ENCODE results near the gene GINS2.

Gene GINS2

GRCh38 chr16:85674828-85675227 is 13.9 kb downstream of the GINS2 start:
- Histone ChIP-seq H3K27me3 (replicated peaks) (no peaks in the 10 kb centered on the region), H3K27ac (no peak overlapping the region), H3K4me3 (ENCODE audit: low read depth, low read length) (no peak overlapping the region), H3K36me3 (replicated peaks) (peaks cover 24% of the 10 kb centered on the region)
- TF ChIP-seq, protein P1, sequence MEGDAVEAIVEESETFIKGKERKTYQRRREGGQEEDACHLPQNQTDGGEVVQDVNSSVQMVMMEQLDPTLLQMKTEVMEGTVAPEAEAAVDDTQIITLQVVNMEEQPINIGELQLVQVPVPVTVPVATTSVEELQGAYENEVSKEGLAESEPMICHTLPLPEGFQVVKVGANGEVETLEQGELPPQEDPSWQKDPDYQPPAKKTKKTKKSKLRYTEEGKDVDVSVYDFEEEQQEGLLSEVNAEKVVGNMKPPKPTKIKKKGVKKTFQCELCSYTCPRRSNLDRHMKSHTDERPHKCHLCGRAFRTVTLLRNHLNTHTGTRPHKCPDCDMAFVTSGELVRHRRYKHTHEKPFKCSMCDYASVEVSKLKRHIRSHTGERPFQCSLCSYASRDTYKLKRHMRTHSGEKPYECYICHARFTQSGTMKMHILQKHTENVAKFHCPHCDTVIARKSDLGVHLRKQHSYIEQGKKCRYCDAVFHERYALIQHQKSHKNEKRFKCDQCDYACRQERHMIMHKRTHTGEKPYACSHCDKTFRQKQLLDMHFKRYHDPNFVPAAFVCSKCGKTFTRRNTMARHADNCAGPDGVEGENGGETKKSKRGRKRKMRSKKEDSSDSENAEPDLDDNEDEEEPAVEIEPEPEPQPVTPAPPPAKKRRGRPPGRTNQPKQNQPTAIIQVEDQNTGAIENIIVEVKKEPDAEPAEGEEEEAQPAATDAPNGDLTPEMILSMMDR (IDR thresholded peaks at IDR 0.05; ENCODE audit: low read depth, low read length, missing control alignments): no peak
- in situ Hi-C loops (cut with HindIII; ENCODE audit: low pct_ligation_motif_present, low sequenced_read_pairs): no loop called here
- no peak for DNase-seq

- Histone ChIP-seq H3K27ac (no peak overlapping the region), H3K27me3 (replicated peaks) (no peaks in the 10 kb centered on the region), H3K4me3 (ENCODE audit: low read depth, low read length) (no peak overlapping the region), H3K36me3 (replicated peaks) (peaks cover 24% of the 10 kb centered on the region)
- no peak for DNase-seq
- TF ChIP-seq, protein P1 (IDR thresholded peaks at IDR 0.05; ENCODE audit: low read depth, low read length, missing control alignments): no peak
- in situ Hi-C loops (cut with HindIII; ENCODE audit: low pct_ligation_motif_present, low sequenced_read_pairs): no loop called here
Measured at GRCh38 chr16:85674418-85674755, 14.4 kb downstream of the GINS2 start.

DNA sequence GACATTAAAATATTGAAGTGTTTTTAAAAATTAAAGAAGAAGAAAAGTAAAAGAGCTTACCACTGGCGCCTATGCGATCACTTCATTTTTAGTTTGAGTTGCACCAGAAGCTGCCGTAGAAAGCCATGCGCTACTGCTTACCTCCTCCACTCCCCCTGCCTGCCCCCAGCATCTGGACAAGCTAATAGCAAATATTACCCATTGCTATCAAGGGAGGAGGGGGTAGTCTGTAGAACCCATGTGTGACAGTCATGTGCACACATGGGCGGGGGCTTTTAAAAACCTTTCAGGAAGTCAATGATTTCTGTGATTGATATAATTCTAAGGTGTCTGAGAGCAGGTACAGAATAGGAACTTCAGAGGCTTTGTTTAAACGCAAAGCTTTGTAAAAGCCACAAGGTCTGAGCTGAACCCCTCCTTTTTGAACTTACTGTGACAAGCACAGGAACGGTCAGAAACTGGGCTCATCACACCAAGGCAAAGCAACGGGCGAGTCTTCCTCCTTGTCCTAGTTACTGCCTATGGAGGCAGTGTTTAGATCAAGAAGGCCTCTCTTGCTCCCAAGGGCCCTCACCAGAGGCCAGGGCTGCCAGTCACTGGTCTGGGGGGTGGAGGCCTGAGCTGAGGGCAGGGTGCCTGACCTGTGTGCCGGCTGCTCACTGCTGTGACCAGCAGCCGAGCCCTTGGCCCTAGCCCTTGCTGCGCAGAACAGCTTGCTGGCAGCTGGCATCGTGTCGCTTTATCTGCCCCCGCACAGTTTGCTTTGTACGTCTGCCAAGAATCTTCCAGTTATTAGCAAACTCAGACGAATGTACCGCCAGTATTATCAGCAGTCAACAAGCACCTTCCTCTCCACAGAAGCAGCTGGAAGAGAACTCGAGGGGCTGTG is 15.0 kb downstream of the GINS2 start:
- no peak overlapping the region for H3K4me3 ChIP-seq (ENCODE audit: low read depth, low read length)
- DNase-seq: peak; percentile 60
- TF ChIP-seq, protein P1 (IDR thresholded peaks at IDR 0.05; ENCODE audit: low read depth, low read length, missing control alignments): no peak
- H3K36me3 ChIP-seq (replicated peaks): peaks cover 28% of the 10 kb centered on the region
- no peak overlapping the region for H3K27ac ChIP-seq
- in situ Hi-C loops (cut with HindIII; ENCODE audit: low pct_ligation_motif_present, low sequenced_read_pairs): no loop called here
- no peaks in the 10 kb centered on the region for H3K27me3 ChIP-seq (replicated peaks)

DNA sequence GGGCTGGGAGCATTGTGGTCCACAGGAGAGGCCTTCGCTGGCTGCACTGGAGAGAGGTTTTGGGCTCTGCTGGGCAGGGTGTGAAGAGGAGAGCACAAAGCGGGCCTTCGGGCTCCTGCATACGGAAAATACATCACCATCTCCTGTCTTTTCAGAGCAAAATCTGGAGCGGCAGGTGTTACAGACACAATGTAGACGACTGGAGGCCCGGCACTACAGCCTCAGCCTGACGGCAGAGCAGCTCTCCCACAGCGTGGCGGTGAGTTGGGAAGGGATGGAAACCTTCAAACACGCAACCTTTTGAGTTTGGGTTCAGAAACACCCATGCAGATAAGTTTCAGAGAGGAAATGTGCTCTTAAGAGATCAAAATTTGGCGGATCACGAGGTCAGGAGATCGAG is 17.9 kb downstream of the GINS2 start:
- DNase-seq: no peak
- Histone ChIP-seq H3K27me3 (replicated peaks) (no peaks in the 10 kb centered on the region), H3K36me3 (replicated peaks) (peaks cover 41% of the 10 kb centered on the region), H3K27ac (no peak overlapping the region), H3K4me3 (ENCODE audit: low read depth, low read length) (no peak overlapping the region)
- in situ Hi-C loops (cut with HindIII; ENCODE audit: low pct_ligation_motif_present, low sequenced_read_pairs): no loop called here
- TF ChIP-seq, protein P1 (IDR thresholded peaks at IDR 0.05; ENCODE audit: low read depth, low read length, missing control alignments): no peak

GRCh38 chr16:85668676-85669424 is 19.9 kb downstream of the GINS2 start:
- in situ Hi-C loops (cut with HindIII; ENCODE audit: low pct_ligation_motif_present, low sequenced_read_pairs): no loop called here
- Histone ChIP-seq H3K4me3 (ENCODE audit: low read depth, low read length) (no peak overlapping the region), H3K36me3 (replicated peaks) (peaks cover 52% of the 10 kb centered on the region), H3K27ac (no peak overlapping the region), H3K27me3 (replicated peaks) (no peaks in the 10 kb centered on the region)
- TF ChIP-seq, protein P1 (IDR thresholded peaks at IDR 0.05; ENCODE audit: low read depth, low read length, missing control alignments): no peak
- no peak for DNase-seq

Measured in brain microvascular endothelial cell (primary cell).